ENCODE measurements around the gene HPN.

GRCh38 chr19:35053667-35054293, 12.3 kb downstream of the HPN start:
- TF ChIP-seq CTCF (IDR thresholded peaks at IDR 0.05; ENCODE audit: low read length): no peak
- no peak for TF ChIP-seq EZH2phosphoT487 (IDR thresholded peaks at IDR 0.05; ENCODE audit: low read length)

All from MM.1S (cell line).